HCT116 (cell line): ENCODE measurements around the gene SH3TC1. TPM values are rescaled to one million over a fixed set of nuclear protein-coding genes. Genes with fewer than 3 reads are reported as not detected.

ENCODE experiments used
- ATAC-seq: fragments of 200-7000 bp; cut with Tn5 transposase; 2 replicates; pipeline ENCODE4 v1.9.1; 2020; ENCODE audit warnings: mild to moderate bottlenecking, moderate library complexity
- BruUV-seq: library from RNA; stranded (reverse); fragments of 400-500 nt; replicated peaks from 2 replicates; lab custom pipeline; 2021; lab: Mats Ljungman, UMichigan
- CTCF ChIA-PET: fragments of 300-600 bp; sonication (Branson Sonifier 250); formaldehyde crosslinking; loops from one replicate; lab custom pipeline; 2021; ENCODE audit warnings: antibody characterized with exemption; lab: Charles Lee
- POLR2A ChIA-PET: fragments of 300-600, 350-600 bp; sonication (Branson Sonifier 250); formaldehyde crosslinking; loops from one replicate; lab custom pipeline; 2021; ENCODE audit warnings: antibody characterized with exemption; lab: Charles Lee
- RAD21 ChIA-PET, 2 experiments: fragments of 300-600 bp; sonication (Branson Sonifier 250); formaldehyde crosslinking; loops; one replicate each; lab custom pipeline; 2023; ENCODE audit warnings: low total read pairs in 2 of 2; ENCODE audit not compliant: uncharacterized antibody in 2 of 2, unreplicated experiment in 2 of 2, low non-redundant PET in 1 of 2; lab: Charles Lee
- DNase-seq: peaks from one replicate; pipeline ENCODE4 v3.0.0-alpha.2; 2010; ENCODE audit warnings: low read depth, low spot score
- H2AFZ ChIP-seq: fragments of 200-600 bp; shearing (Covaris generic), sonication (generic); 2 replicates; pipeline ENCODE4 v1.6.1; 2017; ENCODE audit warnings: low read depth, mixed run types, mixed read lengths, antibody characterized with exemption, low read length; ENCODE audit not compliant: poor library complexity, severe bottlenecking
- H3K27ac ChIP-seq: 2 replicates; pipeline ENCODE4 v1.5.1; 2012; ENCODE audit warnings: low read depth, low read length
- H3K27me3 ChIP-seq: fragments of 200-600 bp; sonication (generic); 2 replicates; pipeline ENCODE4 v1.6.1; 2016; ENCODE audit warnings: mixed run types, low read length, mixed read lengths; ENCODE audit not compliant: insufficient read depth
- H3K36me3 ChIP-seq, 2 experiments: fragments of 200-500 bp in 1 of 2; fragments of 200-600 bp in 1 of 2; sonication (Bioruptor generic) in 1 of 2; sonication (generic) in 1 of 2; 2 replicates each; pipeline versions ENCODE4 v1.5.1 to v1.6.1; 2014 to 2016; ENCODE audit warnings: low read length in 2 of 2, inconsistent platforms in 1 of 2, mixed read lengths in 1 of 2, mixed run types in 1 of 2; ENCODE audit not compliant: insufficient read depth in 2 of 2, control insufficient read depth in 1 of 2
- H3K4me1 ChIP-seq, 2 experiments: fragments of 200-600 bp in 1 of 2; sonication (generic) in 1 of 2; 2 replicates each; pipeline versions ENCODE4 v1.5.1 to v1.6.1; 2012 to 2017; ENCODE audit warnings: low read length in 2 of 2, inconsistent platforms in 1 of 2, mild to moderate bottlenecking in 1 of 2, mixed read lengths in 1 of 2, mixed run types in 1 of 2, moderate library complexity in 1 of 2; ENCODE audit not compliant: insufficient read depth in 2 of 2, control insufficient read depth in 1 of 2
- H3K4me2 ChIP-seq: fragments of 200-600 bp; sonication (generic); 2 replicates; pipeline ENCODE4 v1.6.1; 2017; ENCODE audit warnings: mixed run types, low read length, mixed read lengths
- H3K4me3 ChIP-seq, 2 experiments: fragments of 200-600 bp in 1 of 2; sonication (generic) in 1 of 2; replicated peaks in 1 of 2; 2 replicates each; pipeline ENCODE4 v1.5.1; 2011 to 2016; ENCODE audit warnings: low read length in 2 of 2, control low read depth in 1 of 2, low read depth in 1 of 2, mild to moderate bottlenecking in 1 of 2, mixed read lengths in 1 of 2, mixed run types in 1 of 2
- H3K79me2 ChIP-seq: fragments of 200-600 bp; sonication (generic); 2 replicates; pipeline ENCODE4 v1.6.1; 2017; ENCODE audit warnings: mild to moderate bottlenecking, mixed run types, low read length, moderate library complexity, mixed read lengths; ENCODE audit not compliant: insufficient read depth
- H3K9ac ChIP-seq: fragments of 200-600 bp; sonication (generic); 2 replicates; pipeline ENCODE4 v1.6.1; 2016; ENCODE audit warnings: low read length, mixed read lengths
- H3K9me2 ChIP-seq: fragments of 200-600 bp; sonication (generic), shearing (Covaris generic); 2 replicates; pipeline ENCODE4 v1.6.1; 2017; ENCODE audit warnings: mixed run types, mild to moderate bottlenecking, moderate library complexity; ENCODE audit not compliant: insufficient read depth
- H3K9me3 ChIP-seq, 2 experiments: fragments of 200-500 bp in 1 of 2; fragments of 200-600 bp in 1 of 2; sonication (Bioruptor generic) in 1 of 2; sonication (generic) in 1 of 2; 2 replicates each; pipeline ENCODE4 v1.6.1; 2014 to 2017; ENCODE audit warnings: low read length in 2 of 2, mixed read lengths in 2 of 2, inconsistent platforms in 1 of 2, low read depth in 1 of 2, mild to moderate bottlenecking in 1 of 2, mixed run types in 1 of 2, moderate library complexity in 1 of 2; ENCODE audit not compliant: control insufficient read depth in 1 of 2, insufficient read depth in 1 of 2
- H4K20me1 ChIP-seq: fragments of 200-600 bp; sonication (generic), shearing (Covaris generic); 2 replicates; pipeline ENCODE4 v1.6.1; 2017; ENCODE audit warnings: mixed run types, mild to moderate bottlenecking, moderate library complexity; ENCODE audit not compliant: insufficient read depth
- JUND ChIP-seq: IDR thresholded peaks from 2 replicates; pipeline ENCODE4 v1.6.1; 2012
- MAX ChIP-seq: IDR thresholded peaks from 2 replicates; pipeline ENCODE4 v1.6.1; 2012
- POLR2A ChIP-seq: IDR thresholded peaks from 2 replicates; pipeline ENCODE4 v1.7.0; 2011; ENCODE audit warnings: borderline replicate concordance; ENCODE audit not compliant: insufficient read depth, insufficient read length; ENCODE audit errors: extremely low read depth
- POLR2AphosphoS5 ChIP-seq: IDR thresholded peaks from 2 replicates; pipeline ENCODE4 v1.6.1; 2011; ENCODE audit warnings: mild to moderate bottlenecking, low read depth, low read length, moderate library complexity
- SIN3A ChIP-seq: IDR thresholded peaks from 2 replicates; pipeline ENCODE4 v1.6.1; 2012; ENCODE audit warnings: low read depth
- TCF7L2 ChIP-seq: IDR thresholded peaks from 2 replicates; pipeline ENCODE4 v1.7.0; 2011; ENCODE audit warnings: borderline replicate concordance, inconsistent platforms; ENCODE audit not compliant: insufficient read depth, insufficient read length; ENCODE audit errors: extremely low read depth
- ZFX ChIP-seq: fragments of 450-650 bp; IDR thresholded peaks from 2 replicates; pipeline ENCODE4 v1.6.1; 2017
- ZNF274 ChIP-seq: fragments of 200-500 bp; sonication (Bioruptor generic); IDR thresholded peaks from 2 replicates; pipeline ENCODE4 v1.6.1; 2014; ENCODE audit warnings: mild to moderate bottlenecking, low read depth, low read length, inconsistent platforms
- intact Hi-C: fragments of 100-400 bp; cut with micrococcal nuclease; formaldehyde crosslinking; loops from 2 replicates; pipeline ENCODE4 v1.10.0; 2022
- total RNA-seq: library from RNA; stranded (reverse); gene quantifications from one replicate; pipeline ENCODE4 v1.2.1, GENCODE V29; 2021; ENCODE audit not compliant: unreplicated experiment
- TF ChIP-seq, protein P1 (sequence below): IDR thresholded peaks from 2 replicates; pipeline ENCODE4 v1.6.1; 2011; ENCODE audit warnings: mild to moderate bottlenecking, low read length, moderate library complexity; ENCODE audit not compliant: insufficient replicate concordance; ENCODE audit errors: extremely low read depth

SH3TC1 gene
- total RNA-seq, 1 experiment from 2014 or later = 12.5 TPM

DNA sequence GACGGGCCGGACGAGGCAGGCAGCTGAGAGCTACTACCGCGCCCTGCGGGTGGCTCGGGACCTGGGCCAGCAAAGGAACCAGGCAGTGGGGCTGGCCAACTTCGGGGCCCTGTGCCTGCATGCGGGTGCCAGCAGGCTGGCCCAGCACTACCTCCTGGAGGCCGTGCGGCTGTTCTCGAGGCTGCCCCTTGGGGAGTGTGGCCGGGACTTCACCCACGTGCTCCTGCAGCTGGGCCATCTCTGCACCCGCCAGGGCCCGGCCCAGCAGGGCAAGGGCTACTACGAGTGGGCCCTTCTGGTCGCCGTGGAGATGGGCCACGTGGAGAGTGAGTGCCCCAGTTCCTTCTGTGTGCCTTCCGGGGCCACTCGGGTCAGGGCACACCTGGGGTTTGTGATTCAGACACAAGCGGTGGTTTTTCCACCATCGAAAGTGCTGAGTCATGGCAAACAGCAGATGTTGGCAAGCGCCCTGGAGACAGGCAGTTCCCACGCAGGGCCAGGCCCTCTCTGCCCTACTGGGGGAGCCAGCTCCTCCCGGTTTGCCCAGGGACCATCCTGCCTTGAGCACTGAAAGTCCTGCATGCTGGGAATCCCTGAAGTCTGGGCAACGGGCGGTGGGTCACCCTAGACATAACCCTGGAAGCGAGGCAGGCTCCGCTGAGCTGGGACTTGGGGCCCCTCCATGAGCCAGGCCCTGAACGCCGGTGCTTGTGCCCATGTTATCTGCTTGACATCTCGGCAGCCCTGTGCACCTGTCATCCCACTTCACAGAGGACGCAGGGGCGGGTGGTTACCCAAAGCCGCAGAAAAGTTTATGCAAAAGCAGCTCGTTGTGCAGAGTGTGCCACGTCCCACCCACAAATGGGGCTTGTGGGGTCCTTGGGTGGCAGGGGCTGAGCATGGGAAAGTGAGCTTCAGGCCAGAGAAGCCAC lies 29.5 kb downstream of the SH3TC1 start:
- ChIA-PET RAD21 (no interaction called here), CTCF (no interaction called here)
- peaks cover 10 to 12% of the 10 kb centered on the region in 2 experiments for H3K4me1 ChIP-seq
- H3K9me2 ChIP-seq = no peaks in the 10 kb centered on the region
- no peaks in the 10 kb centered on the region for H3K79me2 ChIP-seq
- peak overlapping the region; percentile 64 for H3K27ac ChIP-seq
- no peaks in the 10 kb centered on the region for H3K9me3 ChIP-seq
- H3K4me2 ChIP-seq = peak overlapping the region; percentile 41
- H3K36me3 ChIP-seq = no peaks in the 10 kb centered on the region
- H2AFZ ChIP-seq = no peak overlapping the region
- peak; percentile 43 for ATAC-seq
- no peak overlapping the region for H3K4me3 ChIP-seq
- TF ChIP-seq POLR2A (no peak), MAX (no peak), ZFX (no peak; the same call in 1 of the 2 replicates), POLR2AphosphoS5 (no peak), TCF7L2 (no peak), SIN3A (no peak), JUND (no peak), ZNF274 (no peak)
- TF ChIP-seq, protein P1, sequence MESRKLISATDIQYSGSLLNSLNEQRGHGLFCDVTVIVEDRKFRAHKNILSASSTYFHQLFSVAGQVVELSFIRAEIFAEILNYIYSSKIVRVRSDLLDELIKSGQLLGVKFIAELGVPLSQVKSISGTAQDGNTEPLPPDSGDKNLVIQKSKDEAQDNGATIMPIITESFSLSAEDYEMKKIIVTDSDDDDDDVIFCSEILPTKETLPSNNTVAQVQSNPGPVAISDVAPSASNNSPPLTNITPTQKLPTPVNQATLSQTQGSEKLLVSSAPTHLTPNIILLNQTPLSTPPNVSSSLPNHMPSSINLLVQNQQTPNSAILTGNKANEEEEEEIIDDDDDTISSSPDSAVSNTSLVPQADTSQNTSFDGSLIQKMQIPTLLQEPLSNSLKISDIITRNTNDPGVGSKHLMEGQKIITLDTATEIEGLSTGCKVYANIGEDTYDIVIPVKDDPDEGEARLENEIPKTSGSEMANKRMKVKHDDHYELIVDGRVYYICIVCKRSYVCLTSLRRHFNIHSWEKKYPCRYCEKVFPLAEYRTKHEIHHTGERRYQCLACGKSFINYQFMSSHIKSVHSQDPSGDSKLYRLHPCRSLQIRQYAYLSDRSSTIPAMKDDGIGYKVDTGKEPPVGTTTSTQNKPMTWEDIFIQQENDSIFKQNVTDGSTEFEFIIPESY = no peak
- TF ChIP-seq, all 23 proteins: peak for 0
- POLR2A ChIA-PET = no interaction called here
- H3K27me3 ChIP-seq = no peaks in the 10 kb centered on the region
- intact Hi-C loops = no loop called here
- no peak for DNase-seq
- BruUV-seq = no TSS peak
- H4K20me1 ChIP-seq = no peaks in the 10 kb centered on the region
- H3K9ac ChIP-seq = no peak overlapping the region
